H1 (cell line): ENCODE data around the gene GALNT6. TPM values are rescaled to one million over a fixed set of nuclear protein-coding genes. Genes with fewer than 3 reads are reported as not detected.

ENCODE experiments used
- CTCF ChIA-PET: fragments of 300-600 bp; sonication (Branson Sonifier 250); formaldehyde crosslinking; loops from one replicate; lab custom pipeline; 2021; ENCODE audit not compliant: partially characterized antibody; lab: Charles Lee
- POLR2A ChIA-PET: fragments of 300-600 bp; sonication (Branson Sonifier 250); formaldehyde crosslinking; loops from one replicate; lab custom pipeline; 2021; ENCODE audit warnings: inconsistent platforms; ENCODE audit not compliant: partially characterized antibody; lab: Charles Lee
- DNase-seq, 2 experiments: peaks; one replicate each; pipeline versions ENCODE4 v3.0.0 to v3.0.0-alpha.2; 2010 to 2022; ENCODE audit warnings: low spot score in 2 of 2, low read depth in 1 of 2, mixed read lengths in 1 of 2
- FAIRE-seq: peaks from 2 replicates; lab custom pipeline; 2011; peaks lifted over from hg19 to GRCh38; lab: Jason Lieb, UNC
- H2AFZ ChIP-seq: 2 replicates; pipeline ENCODE4 v1.8.1; 2012; ENCODE audit warnings: low read length, inconsistent platforms
- H2AK5ac ChIP-seq: 2 replicates; pipeline ENCODE4 v1.6.1; 2013; ENCODE audit warnings: low read depth, low read length
- H2BK120ac ChIP-seq: replicated peaks from 2 replicates; pipeline ENCODE3; 2013; ENCODE audit warnings: low read depth, low read length, inconsistent platforms
- H2BK12ac ChIP-seq: 2 replicates; pipeline ENCODE4 v1.6.1; 2013; ENCODE audit warnings: low read depth, low read length
- H2BK15ac ChIP-seq: 2 replicates; pipeline ENCODE4 v1.6.1; 2013; ENCODE audit warnings: low read length
- H2BK20ac ChIP-seq: 2 replicates; pipeline ENCODE4 v1.6.1; 2013; ENCODE audit warnings: low read length
- H2BK5ac ChIP-seq: 2 replicates; pipeline ENCODE4 v1.6.1; 2013; ENCODE audit warnings: low read depth, low read length
- H3K14ac ChIP-seq: 2 replicates; pipeline ENCODE4 v1.6.1; 2013; ENCODE audit warnings: inconsistent platforms; ENCODE audit not compliant: insufficient read length
- H3K18ac ChIP-seq: 2 replicates; pipeline ENCODE4 v1.6.1; 2013; ENCODE audit warnings: low read length; ENCODE audit errors: extremely low read depth
- H3K23ac ChIP-seq: 2 replicates; pipeline ENCODE4 v1.6.1; 2013; ENCODE audit warnings: inconsistent platforms; ENCODE audit not compliant: insufficient read length
- H3K23me2 ChIP-seq: 2 replicates; pipeline ENCODE4 v1.6.1; 2013; ENCODE audit warnings: low read depth, low read length
- H3K27ac ChIP-seq: 2 replicates; pipeline ENCODE4 v1.6.1; 2011; ENCODE audit warnings: low read depth, low read length, inconsistent platforms
- H3K27me3 ChIP-seq, 4 experiments: replicated peaks in 1 of 4; 1 replicate in 1 of 4; 2 replicates in 3 of 4; pipeline versions ENCODE4 v1.6.1 to v1.8.1; 2011 to 2013; ENCODE audit warnings: low read length in 3 of 4, mild to moderate bottlenecking in 3 of 4, inconsistent platforms in 2 of 4, mixed read lengths in 2 of 4, moderate library complexity in 1 of 4; ENCODE audit not compliant: control insufficient read depth in 3 of 4, insufficient read depth in 3 of 4; ENCODE audit errors: extremely low read depth in 1 of 4
- H3K36me3 ChIP-seq, 4 experiments: 2 replicates each; pipeline versions ENCODE4 v1.6.1 to v1.8.1; 2011 to 2013; ENCODE audit warnings: mild to moderate bottlenecking in 4 of 4, low read length in 3 of 4, moderate library complexity in 2 of 4, control low read depth in 1 of 4, inconsistent platforms in 1 of 4; ENCODE audit not compliant: insufficient read depth in 4 of 4, control insufficient read depth in 2 of 4
- H3K4ac ChIP-seq: replicated peaks from 2 replicates; pipeline ENCODE3; 2013; ENCODE audit warnings: low read length, low read depth, mixed read lengths, inconsistent platforms; ENCODE audit not compliant: insufficient read length
- H3K4me1 ChIP-seq, 4 experiments: replicated peaks in 1 of 4; 1 replicate in 1 of 4; 2 replicates in 3 of 4; pipeline versions ENCODE4 v1.6.1 to v1.8.1; 2011 to 2013; ENCODE audit warnings: low read length in 3 of 4, inconsistent platforms in 2 of 4, mixed read lengths in 1 of 4; ENCODE audit not compliant: insufficient read depth in 4 of 4, control insufficient read depth in 3 of 4
- H3K4me2 ChIP-seq, 2 experiments: 2 replicates each; pipeline versions ENCODE4 v1.6.1 to v1.8.1; 2011 to 2013; ENCODE audit warnings: low read depth in 2 of 2, low read length in 2 of 2, control low read depth in 1 of 2, inconsistent platforms in 1 of 2, mild to moderate bottlenecking in 1 of 2; ENCODE audit not compliant: insufficient read depth in 1 of 2
- H3K4me3 ChIP-seq, 4 experiments: fragments of 200-600, 300-600 bp in 1 of 4; sonication (generic), shearing (Covaris generic), sonication (Bioruptor Twin) in 1 of 4; 2 replicates each; pipeline versions ENCODE4 v1.5.1 to v1.8.1; 2011 to 2016; ENCODE audit warnings: low read length in 4 of 4, low read depth in 3 of 4, control low read depth in 2 of 4, inconsistent platforms in 2 of 4, mild to moderate bottlenecking in 2 of 4, mixed read lengths in 1 of 4, moderate library complexity in 1 of 4; ENCODE audit not compliant: insufficient read depth in 2 of 4; ENCODE audit errors: extremely low read depth in 1 of 4
- H3K56ac ChIP-seq: replicated peaks from 2 replicates; pipeline ENCODE3; 2013; ENCODE audit warnings: low read depth, mild to moderate bottlenecking, mixed read lengths, low read length, inconsistent platforms; ENCODE audit not compliant: insufficient read length
- H3K79me1 ChIP-seq: 2 replicates; pipeline ENCODE4 v1.6.1; 2013; ENCODE audit warnings: low read depth, low read length, control low read depth
- H3K79me2 ChIP-seq, 2 experiments: 2 replicates each; pipeline versions ENCODE4 v1.6.1 to v1.8.1; 2012 to 2013; ENCODE audit warnings: low read length in 2 of 2, mild to moderate bottlenecking in 2 of 2, inconsistent platforms in 1 of 2; ENCODE audit not compliant: insufficient read depth in 2 of 2, control insufficient read depth in 1 of 2
- H3K9ac ChIP-seq, 4 experiments: replicated peaks in 1 of 4; 1 replicate in 1 of 4; 2 replicates in 3 of 4; pipeline versions ENCODE4 v1.6.1 to v1.8.1; 2011 to 2013; ENCODE audit warnings: low read depth in 3 of 4, low read length in 3 of 4, control low read depth in 2 of 4, mild to moderate bottlenecking in 2 of 4, moderate library complexity in 2 of 4, inconsistent platforms in 1 of 4; ENCODE audit errors: extremely low read depth in 1 of 4
- H3K9me3 ChIP-seq, 2 experiments: 2 replicates each; pipeline versions ENCODE4 v1.6.1 to v1.8.1; 2012 to 2013; ENCODE audit warnings: mild to moderate bottlenecking in 2 of 2, moderate library complexity in 2 of 2, control low read depth in 1 of 2, inconsistent platforms in 1 of 2, low read depth in 1 of 2, low read length in 1 of 2, mixed read lengths in 1 of 2; ENCODE audit not compliant: insufficient read depth in 2 of 2
- H4K20me1 ChIP-seq, 2 experiments: replicated peaks in 1 of 2; 2 replicates each; pipeline versions ENCODE3 to v1.8.1; 2011 to 2013; ENCODE audit warnings: inconsistent platforms in 2 of 2, low read length in 2 of 2, mild to moderate bottlenecking in 1 of 2; ENCODE audit not compliant: insufficient read depth in 2 of 2, control insufficient read depth in 1 of 2
- H4K5ac ChIP-seq: 2 replicates; pipeline ENCODE4 v1.6.1; 2013; ENCODE audit warnings: low read length, low read depth, mixed read lengths, inconsistent platforms; ENCODE audit not compliant: insufficient read length
- H4K8ac ChIP-seq: 2 replicates; pipeline ENCODE4 v1.8.0; 2013; ENCODE audit warnings: mild to moderate bottlenecking, moderate library complexity, low read length, inconsistent platforms; ENCODE audit not compliant: insufficient read depth; ENCODE audit errors: extremely low read depth
- H4K91ac ChIP-seq: replicated peaks from 2 replicates; pipeline ENCODE3; 2013; ENCODE audit warnings: low read length, mixed read lengths, inconsistent platforms; ENCODE audit not compliant: insufficient read length
- CBX5 ChIP-seq: fragments of 300-800, 300-1000 bp; sonication (generic); IDR thresholded peaks from 2 replicates; pipeline ENCODE4 v1.7.1; 2016; ENCODE audit warnings: antibody characterized with exemption, low read length, low read depth
- JUN ChIP-seq: IDR thresholded peaks from 2 replicates; pipeline ENCODE4 v1.6.1; 2011; ENCODE audit warnings: low read depth, mild to moderate bottlenecking, improper control_type of control experiment, low read length
- MAFK ChIP-seq: IDR thresholded peaks from 2 replicates; pipeline ENCODE4 v1.6.1; 2012; ENCODE audit warnings: low read depth, mild to moderate bottlenecking, improper control_type of control experiment, low read length
- POLR2A ChIP-seq, 2 experiments: IDR thresholded peaks; 1 replicate in 1 of 2; 2 replicates in 1 of 2; pipeline ENCODE4 v1.6.1; 2011; ENCODE audit warnings: low read depth in 2 of 2, low read length in 2 of 2, mild to moderate bottlenecking in 2 of 2; ENCODE audit errors: control extremely low read depth in 1 of 2
- RFX5 ChIP-seq: IDR thresholded peaks from 2 replicates; pipeline ENCODE4 v1.6.1; 2011; ENCODE audit warnings: low read depth, low read length, improper control_type of control experiment, borderline replicate concordance
- RNF2 ChIP-seq: fragments of 200-900, 300-1000 bp; sonication (generic); IDR thresholded peaks from 2 replicates; pipeline ENCODE4 v1.7.1; 2016; ENCODE audit warnings: borderline replicate concordance, low read depth, mild to moderate bottlenecking, antibody characterized with exemption, low read length; ENCODE audit not compliant: poor library complexity, severe bottlenecking; ENCODE audit errors: missing control alignments
- RXRA ChIP-seq: IDR thresholded peaks from 2 replicates; pipeline ENCODE4 v1.6.1; 2011; ENCODE audit warnings: low read depth, mild to moderate bottlenecking, low read length, moderate library complexity; ENCODE audit not compliant: insufficient read depth
- SP2 ChIP-seq: IDR thresholded peaks from 2 replicates; pipeline ENCODE4 v1.6.1; 2012; ENCODE audit warnings: mild to moderate bottlenecking, low read length, inconsistent platforms
- SP4 ChIP-seq: IDR thresholded peaks from 2 replicates; pipeline ENCODE4 v1.6.1; 2012; ENCODE audit warnings: low read length, inconsistent platforms
- WGBS, 2 experiments: shearing (Covaris generic) in 1 of 2; methylation state at CpG; one replicate each; pipeline versions ENCODE4 v1.1.6 to v1.1.7; 2013 to 2015; ENCODE audit warnings: low lambda C conversion rate in 2 of 2, mixed read lengths in 2 of 2, inconsistent platforms in 1 of 2, low coverage in 1 of 2, missing lambda C conversion rate in 1 of 2; ENCODE audit not compliant: insufficient replicate concordance in 2 of 2, insufficient coverage in 1 of 2, insufficient read length in 1 of 2; ENCODE audit errors: extremely low coverage in 1 of 2, missing lambda C conversion rate in 1 of 2; 5-methylcytosine and 5-hydroxymethylcytosine counted together
- polyA plus RNA-seq, 7 experiments: library from polyadenylated mRNA; depleted of rRNA in 3 of 7; stranded (reverse) in 5 of 7; unstranded in 2 of 7; fragments of >200 nt in 5 of 7; fragments of 200-250 nt in 2 of 7; gene quantifications; 1 replicate in 5 of 7; 2 replicates in 1 of 7; 4 replicates in 1 of 7; pipeline versions ENCODE4 v1.2.1 to v1.2.3, GENCODE V29; 2011 to 2013; ENCODE audit warnings: missing spikeins in 2 of 7, mixed read lengths in 2 of 7
- total RNA-seq: library from RNA; stranded (reverse); fragmentation: NEBNext Ultra II Directional; extraction: Animal tissue kit (Norgen Biotek cat#: 25700); gene quantifications from 2 replicates; pipeline ENCODE4 v1.2.1, GENCODE V29; 2021

GALNT6 gene
- total and polyA plus RNA-seq, 2 of the 8 experiments (the other 6 are each of a cell fraction or from before 2014, with no cell fraction given), result 5.8 to 10.7 TPM

DNA sequence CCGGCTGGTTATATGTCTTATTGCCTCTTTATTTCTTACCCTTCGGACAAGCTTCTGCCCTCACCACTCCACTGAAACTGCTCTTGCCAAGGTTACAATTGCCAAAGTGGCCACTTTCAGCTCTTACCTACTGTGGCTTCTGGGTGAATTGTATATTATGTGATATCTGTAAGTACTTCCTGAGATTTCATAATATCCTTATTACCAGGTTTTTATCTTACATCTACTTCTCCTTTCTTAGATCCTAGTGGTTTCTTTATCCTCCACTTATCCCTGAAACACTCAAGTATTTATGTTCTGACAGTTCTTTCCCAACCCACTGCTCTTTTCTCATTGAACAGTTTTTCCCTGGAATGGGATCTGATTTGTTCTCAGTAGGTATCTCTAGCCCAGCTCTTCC lies 55.3 kb downstream of the GALNT6 start:
- H2BK12ac ChIP-seq, result no peak overlapping the region
- H3K9me3 ChIP-seq, result no peaks in the 10 kb centered on the region
- 95% methylated on average over 2 of the region's 2 CpGs; no CpG with 5 or more reads in 1 of the 2 experiments for WGBS, 2 experiments
- H3K9ac ChIP-seq, result no peak overlapping the region
- H3K27ac ChIP-seq, result no peak overlapping the region
- H4K8ac ChIP-seq, result no peak overlapping the region
- no peaks in the 10 kb centered on the region for H3K79me2 ChIP-seq
- no peaks in the 10 kb centered on the region for H4K20me1 ChIP-seq
- H3K4me3 ChIP-seq, result no peak overlapping the region
- no peak overlapping the region for H2BK120ac ChIP-seq
- no peak overlapping the region for H2BK5ac ChIP-seq
- H3K4ac ChIP-seq, result no peak overlapping the region
- no peaks in the 10 kb centered on the region for H3K4me1 ChIP-seq
- no peak overlapping the region for H3K18ac ChIP-seq
- no peaks in the 10 kb centered on the region for H3K36me3 ChIP-seq
- H3K23ac ChIP-seq, result no peak overlapping the region
- H2AFZ ChIP-seq, result no peak overlapping the region
- H2BK20ac ChIP-seq, result no peak overlapping the region
- no peaks in the 10 kb centered on the region for H3K23me2 ChIP-seq
- H2AK5ac ChIP-seq, result no peak overlapping the region
- ChIA-PET POLR2A (interaction anchor here (2.3 to 2.6 kb wide), 2 partner anchors 15 to 253 kb away, joined by 7 to 8 read pairs; partner anchors contain the start of gene CSRNP2), CTCF (interaction anchor here (0.7 to 2.5 kb wide), 6 partner anchors 9 to 1371 kb away, joined by 3 to 8 read pairs (median 3); partner anchors contain the start of gene SMAGP)
- H3K14ac ChIP-seq, result no peak overlapping the region
- H4K91ac ChIP-seq, result no peak overlapping the region
- H3K79me1 ChIP-seq, result no peaks in the 10 kb centered on the region
- no peak overlapping the region for H4K5ac ChIP-seq
- DNase-seq (no peak), FAIRE-seq (no peak)
- no peak overlapping the region for H3K56ac ChIP-seq
- no peak overlapping the region for H3K4me2 ChIP-seq
- H3K27me3 ChIP-seq, result no peaks in the 10 kb centered on the region
- no peak overlapping the region for H2BK15ac ChIP-seq
- TF ChIP-seq POLR2A (IDR thresholded peaks at IDR 0.05; ENCODE audit: control extremely low read depth in 1 of 2, low read depth in 2 of 2, low read length in 2 of 2) (no peak), SP4 (no peak), RXRA (no peak), MAFK (no peak), JUN (no peak), RNF2 (no peak), SP2 (no peak), RFX5 (no peak), CBX5 (no peak)
